KG1 (cell line): ENCODE measurements around the gene SRSF3.
"Not testable (repeated sequence)": the region's sequence is repeated elsewhere in the genome, so short reads cannot be mapped to it uniquely, and the experiment has no call there.

Experiments used
- DNase-seq: peaks from one replicate; lab custom pipeline; 2025; lab: John Stamatoyannopoulos, UW

The SRSF3 gene

GRCh38 chr6:36605143-36605542 lies 11.0 kb downstream of the SRSF3 start:
- no peak for DNase-seq

GRCh38 chr6:36605560-36606391 lies 11.6 kb downstream of the SRSF3 start:
- DNase-seq = no peak

- not testable (repeated sequence) for DNase-seq
Observed at GRCh38 chr6:36607305-36607682, 13.1 kb downstream of the SRSF3 start.

- DNase-seq = no peak
Observed at GRCh38 chr6:36607683-36608386, 13.7 kb downstream of the SRSF3 start.

GRCh38 chr6:36608788-36609563 lies 14.8 kb downstream of the SRSF3 start:
- DNase-seq = no peak

GRCh38 chr6:36609582-36609981 lies 15.4 kb downstream of the SRSF3 start:
- DNase-seq = no peak

GRCh38 chr6:36610041-36610955 lies 16.1 kb downstream of the SRSF3 start:
- DNase-seq = no peak

GRCh38 chr6:36610956-36611336 lies 16.8 kb downstream of the SRSF3 start:
- DNase-seq = no peak

- DNase-seq = not testable (repeated sequence)
Observed at GRCh38 chr6:36611679-36612078, 17.5 kb downstream of the SRSF3 start.

- no peak for DNase-seq
Observed at GRCh38 chr6:36612101-36612625, 18.0 kb downstream of the SRSF3 start.

GRCh38 chr6:36613200-36613995 lies 19.2 kb downstream of the SRSF3 start:
- no peak for DNase-seq

- peak; percentile 35 for DNase-seq
Observed at GRCh38 chr6:36615018-36615761, 21.0 kb downstream of the SRSF3 start.

GRCh38 chr6:36616893-36617521 lies 22.8 kb downstream of the SRSF3 start:
- no peak for DNase-seq

- DNase-seq = no peak
Observed at GRCh38 chr6:36618366-36619355, 24.5 kb downstream of the SRSF3 start.

GRCh38 chr6:36621371-36621855 lies 27.3 kb downstream of the SRSF3 start:
- DNase-seq = no peak

GRCh38 chr6:36622901-36623546 lies 28.9 kb downstream of the SRSF3 start:
- no peak for DNase-seq
